HK-2 (cell line): ENCODE measurements around the gene SMYD3.
"Not testable (repeated sequence)": the region's sequence is repeated elsewhere in the genome, so short reads cannot be mapped to it uniquely, and the experiment has no call there.

Source experiments
- DNase-seq: peaks from one replicate; pipeline ENCODE4 v3.0.0-alpha.2; 2018; ENCODE audit not compliant: unreplicated experiment

Gene SMYD3

DNA sequence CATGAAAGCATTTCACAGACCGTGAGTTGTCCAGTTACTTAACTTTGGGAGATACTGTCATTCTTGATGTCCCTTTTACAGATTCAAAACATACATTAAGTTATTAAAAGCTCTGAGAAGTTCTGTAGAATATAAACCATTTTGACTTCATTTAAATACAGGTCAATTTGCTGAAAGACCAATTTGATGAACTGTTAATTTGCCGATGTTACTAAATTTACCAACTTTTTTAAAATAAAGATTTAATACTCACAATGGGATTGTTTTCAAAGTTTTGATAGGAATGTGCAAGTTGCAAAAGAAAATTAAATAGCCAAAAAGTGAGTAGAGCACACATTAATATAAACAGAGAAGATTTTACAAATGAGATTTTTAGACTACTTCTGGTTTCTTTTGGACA, 666.1 kb downstream of the SMYD3 start:
- DNase-seq: no peak

DNA sequence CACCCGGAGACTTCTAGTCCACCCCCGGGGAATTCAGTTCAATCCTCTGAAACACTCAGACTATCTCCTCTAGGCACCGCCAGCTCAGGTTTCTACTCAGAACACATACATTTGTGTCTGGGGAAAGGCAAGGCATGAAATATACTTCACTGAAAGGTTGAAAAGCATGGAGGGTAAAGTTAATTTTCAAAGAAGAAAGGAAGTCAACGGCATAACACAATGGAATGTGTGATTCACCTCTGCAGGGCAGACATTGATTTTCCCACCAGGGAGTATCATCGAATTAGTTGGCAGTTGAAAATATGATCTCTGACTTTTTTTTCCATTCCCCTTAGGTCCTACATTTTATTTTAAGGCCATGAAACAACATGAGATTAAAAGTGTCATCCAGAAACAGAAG, 669.4 kb downstream of the SMYD3 start:
- DNase-seq: no peak

DNA sequence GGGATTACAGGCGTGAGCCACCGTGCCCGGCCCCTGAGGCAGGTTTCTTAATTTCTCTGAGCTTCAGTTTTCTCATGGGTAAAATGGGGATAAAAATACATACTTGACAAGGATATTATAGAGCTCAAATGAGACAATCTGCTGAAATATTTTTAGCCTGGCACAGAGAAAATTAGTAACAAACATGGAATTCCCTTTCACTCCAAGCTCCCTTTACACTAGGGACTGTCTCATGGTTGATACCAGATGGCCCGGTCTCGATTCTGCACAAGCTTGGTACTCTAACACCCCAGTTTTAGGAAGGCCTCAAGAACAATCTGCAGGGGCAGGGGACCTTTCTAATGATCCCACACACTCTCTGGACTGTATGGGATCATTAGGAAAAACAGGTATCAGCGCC, 671.7 kb downstream of the SMYD3 start:
- DNase-seq: no peak

DNA sequence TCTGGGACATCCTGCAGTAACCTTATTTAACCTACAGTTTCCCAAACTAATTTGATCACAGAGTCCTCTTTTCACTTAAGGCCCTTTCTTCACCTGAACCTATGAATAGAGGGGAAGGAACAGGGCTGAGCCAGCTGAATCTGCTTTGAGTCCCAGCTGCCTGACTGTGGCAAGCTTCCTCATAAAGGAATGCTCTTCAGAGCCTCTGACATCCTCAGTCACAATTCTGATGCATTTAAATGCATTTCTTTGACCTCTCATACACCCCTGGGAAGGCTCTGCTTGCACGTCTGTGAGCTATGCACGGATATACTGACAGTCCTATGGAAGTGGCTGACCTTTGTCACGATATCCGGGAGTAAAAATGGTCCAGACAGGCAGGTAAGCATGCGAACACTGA, 673.1 kb downstream of the SMYD3 start:
- DNase-seq: no peak

DNA sequence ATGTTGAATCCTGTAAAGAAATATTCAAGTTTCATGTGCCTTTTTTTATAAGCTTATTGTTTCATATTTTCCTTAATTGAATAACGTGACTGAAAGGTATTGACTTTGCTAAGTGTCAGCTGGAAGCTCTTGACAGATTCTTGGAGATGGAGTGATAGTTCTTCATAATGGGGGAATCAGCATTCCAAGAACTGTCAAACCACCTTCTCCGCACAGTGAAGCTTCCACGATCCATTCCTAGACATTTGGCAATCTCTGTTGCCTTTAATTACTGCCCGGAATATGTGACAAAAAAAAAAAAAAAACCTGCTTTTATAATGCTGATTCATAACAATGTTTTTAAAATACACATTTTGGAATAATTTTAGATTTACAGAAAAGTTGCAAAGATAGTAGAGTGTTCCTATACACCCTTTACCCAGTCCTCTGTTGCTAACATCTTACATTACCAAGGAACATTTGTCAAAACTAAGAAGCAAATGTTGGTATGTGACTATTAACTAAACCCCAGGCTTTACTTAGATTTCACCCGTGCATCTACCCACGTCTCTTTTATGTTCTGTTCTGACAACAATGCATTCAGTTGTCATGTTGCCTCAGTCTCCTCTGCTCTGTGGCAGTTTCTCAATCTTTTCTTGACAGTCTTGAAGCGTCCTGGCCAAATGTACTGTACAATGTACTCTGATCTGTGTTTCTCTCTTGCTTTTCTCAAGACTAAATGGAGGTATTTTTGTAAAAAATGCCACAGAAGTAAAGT, 674.1 kb downstream of the SMYD3 start:
- no peak for DNase-seq

DNA sequence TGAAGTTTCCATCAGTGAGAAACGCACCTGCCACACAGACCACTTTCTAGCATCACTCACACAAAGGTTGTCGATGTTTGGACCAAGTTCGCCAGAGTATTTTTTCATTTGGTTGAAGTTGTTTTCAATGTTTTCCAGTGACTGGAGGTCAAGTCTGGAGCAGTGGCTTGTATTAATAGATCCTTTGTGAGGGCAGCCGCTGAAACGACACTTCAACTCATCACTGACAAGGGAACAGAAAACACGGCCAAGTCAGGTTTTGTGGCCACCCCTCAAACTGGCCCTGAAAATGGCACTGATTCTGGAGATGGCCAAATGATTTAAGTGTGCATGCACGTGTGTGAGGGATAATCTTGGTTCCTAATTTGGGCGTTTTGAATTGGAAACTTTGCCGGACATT, 675.6 kb downstream of the SMYD3 start:
- DNase-seq: no peak

DNA sequence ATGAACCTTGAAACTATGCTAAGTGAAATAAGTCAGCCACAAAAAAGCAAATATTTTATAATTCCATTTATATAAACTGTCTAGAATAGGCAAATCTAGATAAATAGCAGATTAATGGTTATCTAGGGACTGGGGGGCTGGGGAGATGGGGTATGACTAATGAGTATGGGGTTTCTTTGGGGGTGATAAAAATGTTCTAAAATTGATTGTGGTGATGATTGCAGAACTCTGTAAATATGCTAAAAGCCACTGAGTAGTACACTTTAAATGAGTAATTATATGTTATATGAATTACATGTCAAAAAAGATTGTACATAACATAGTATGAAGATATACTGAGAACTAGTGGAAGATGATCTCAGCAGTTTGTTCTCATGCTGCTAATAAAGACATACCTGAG, 677.3 kb downstream of the SMYD3 start:
- no peak for DNase-seq

DNA sequence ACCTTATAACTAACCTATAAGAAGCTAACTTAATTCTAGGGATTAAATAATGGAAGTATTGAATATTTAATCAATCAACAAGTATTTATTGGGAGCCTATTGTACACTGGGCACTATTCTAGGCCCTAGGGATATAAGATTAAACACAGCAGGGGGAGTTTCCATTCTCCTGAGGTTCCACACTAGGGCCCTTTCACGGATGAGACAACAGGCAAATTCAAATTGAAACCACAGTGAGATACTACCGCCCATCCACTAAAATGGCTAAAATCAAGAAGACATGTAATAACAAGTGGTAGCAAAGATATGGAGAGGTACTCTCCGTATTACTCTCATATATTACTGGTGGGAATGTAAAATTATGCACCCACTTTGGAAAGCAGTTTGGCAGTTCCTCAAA, 677.9 kb downstream of the SMYD3 start:
- no peak for DNase-seq

DNA sequence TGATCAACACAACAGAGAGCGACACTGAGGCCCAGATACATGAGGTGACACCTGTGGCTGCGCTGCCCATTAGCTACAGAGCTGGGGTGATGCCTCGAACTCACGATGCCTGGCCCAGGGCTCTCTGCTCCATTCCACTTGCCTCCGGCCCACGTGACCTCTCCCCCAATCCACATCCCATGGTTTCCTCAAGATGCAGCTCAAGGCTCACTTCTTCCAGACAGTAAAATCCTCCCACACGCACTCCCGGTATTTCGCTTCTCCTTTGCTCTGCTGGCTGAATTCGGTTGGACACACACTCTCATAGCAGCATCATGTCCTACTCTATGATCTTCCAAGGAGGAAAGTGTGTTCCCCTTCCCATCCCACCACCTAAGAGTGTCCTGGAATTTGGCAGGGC, 679.8 kb downstream of the SMYD3 start:
- no peak for DNase-seq

DNA sequence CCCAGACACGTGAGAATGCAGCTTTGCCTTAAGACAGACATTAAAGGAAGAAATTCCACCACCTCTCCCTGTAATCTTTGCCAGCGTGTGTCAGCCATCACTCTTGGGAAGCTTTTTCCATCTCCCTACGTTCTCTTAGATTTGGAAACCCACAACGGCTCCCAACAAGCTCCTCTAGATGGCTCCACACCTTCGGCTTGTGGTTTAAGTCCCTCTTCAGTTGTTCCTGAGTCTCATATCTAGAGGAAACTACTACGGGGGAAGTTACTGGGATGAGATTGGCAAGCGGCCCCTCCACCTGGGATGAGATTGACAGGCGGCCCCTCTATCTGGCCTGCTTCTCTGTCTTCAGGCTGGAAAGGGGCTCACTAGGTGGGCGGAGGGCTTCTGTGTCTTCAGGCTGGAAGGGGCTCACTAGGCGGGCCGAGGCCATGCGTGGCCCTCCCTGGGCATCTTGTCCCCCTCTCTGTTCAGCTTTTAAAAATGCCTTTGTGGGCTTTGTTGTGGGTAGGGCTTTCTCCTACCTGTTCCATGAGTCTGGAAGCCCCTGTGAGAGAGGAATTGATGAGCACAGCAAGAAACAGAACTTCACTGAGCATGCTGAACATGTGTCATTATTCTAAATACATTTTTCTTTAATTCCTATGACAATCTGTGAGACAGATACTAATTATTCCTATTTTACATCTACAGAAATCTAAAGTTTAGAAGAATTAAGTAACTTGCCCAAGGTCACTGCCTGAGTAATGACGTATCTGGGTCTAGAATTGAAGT, 681.8 kb downstream of the SMYD3 start:
- no peak for DNase-seq

DNA sequence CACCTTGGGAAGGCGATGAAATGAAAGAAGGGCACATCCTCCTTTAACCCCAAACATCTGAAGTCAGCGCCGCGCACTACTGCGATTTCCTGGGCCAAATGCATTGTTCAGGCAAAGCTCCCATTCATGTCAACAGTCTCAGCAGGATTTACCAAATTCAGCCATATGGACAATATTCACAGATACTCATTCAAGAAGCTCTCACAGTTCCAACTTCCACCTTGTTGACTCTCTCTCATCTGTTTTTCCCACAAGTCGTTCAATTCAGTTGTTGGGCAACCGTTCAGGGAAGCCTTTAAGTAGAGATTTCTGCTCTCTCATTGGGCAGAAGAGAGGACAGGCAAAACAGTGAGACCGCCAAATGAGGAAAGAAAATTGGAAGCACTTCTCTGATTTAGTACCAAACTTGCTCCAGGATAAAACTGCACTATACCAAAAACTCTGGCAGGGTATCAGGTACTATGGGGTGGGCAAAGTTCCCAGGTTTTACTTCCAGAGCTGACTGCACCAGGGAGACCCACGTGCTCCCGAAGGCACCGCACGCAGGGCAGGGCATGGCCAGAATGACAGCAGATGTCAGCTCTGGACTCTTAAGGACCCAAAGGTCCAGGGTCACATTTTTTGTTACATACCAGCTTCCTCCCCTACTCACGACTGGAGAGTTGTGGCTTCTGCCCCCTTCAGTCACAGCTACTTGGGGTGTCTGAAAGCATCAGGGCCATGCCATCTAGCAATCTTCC, 683.5 kb downstream of the SMYD3 start:
- no peak for DNase-seq

DNA sequence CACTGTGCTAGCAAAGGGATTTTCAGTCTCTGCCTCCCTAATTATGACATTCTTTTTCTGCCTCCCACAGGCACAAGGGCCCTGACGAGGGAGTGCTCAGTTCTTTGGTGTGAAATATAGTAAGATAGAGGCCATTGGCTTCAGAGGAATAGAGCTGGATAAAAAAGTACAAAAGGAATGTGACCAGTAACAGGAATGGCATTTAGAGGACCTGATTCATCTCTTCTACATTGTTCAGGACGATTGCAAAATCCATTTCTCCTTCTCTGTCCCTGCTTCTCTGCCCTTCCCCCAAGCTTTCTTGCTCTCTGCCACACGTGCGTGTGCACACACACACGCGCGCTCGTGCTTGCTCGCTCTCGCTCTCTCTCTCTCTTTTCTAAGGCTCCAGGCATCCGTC, 684.1 kb downstream of the SMYD3 start:
- peak; percentile 69 for DNase-seq

DNA sequence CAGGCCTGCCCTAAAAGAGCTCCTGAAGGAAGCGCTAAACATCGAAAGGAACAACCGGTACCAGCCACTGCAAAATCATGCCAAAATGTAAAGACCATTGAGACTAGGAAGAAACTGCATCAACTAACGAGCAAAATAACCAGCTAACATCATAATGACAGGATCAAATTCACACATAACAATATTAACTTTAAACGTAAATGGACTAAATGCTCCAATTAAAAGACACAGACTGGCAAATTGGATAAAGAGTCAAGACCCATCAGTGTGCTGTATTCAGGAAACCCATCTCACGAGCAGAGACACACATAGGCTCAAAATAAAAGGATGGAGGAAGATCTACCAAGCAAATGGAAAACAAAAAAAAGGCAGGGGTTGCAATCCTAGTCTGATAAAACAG, 688.7 kb downstream of the SMYD3 start:
- DNase-seq: not testable (repeated sequence)

DNA sequence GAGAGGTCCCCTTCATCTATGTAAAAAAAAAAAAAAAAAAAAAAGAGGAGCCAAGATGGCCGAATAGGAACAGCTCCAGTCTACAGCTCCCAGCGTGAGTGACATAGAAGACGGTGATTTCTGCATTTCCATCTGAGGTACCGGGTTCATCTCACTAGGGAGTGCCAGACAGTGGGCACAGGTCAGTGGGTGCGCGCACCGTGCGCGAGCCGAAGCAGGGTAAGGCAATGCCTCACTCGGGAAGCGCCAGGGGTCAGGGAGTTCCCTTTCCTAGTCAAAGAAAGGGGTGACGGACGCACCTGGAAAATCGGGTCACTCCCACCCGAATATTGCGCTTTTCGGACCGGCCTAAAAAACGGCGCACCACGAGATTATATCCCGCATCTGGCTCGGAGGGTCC, 690.6 kb downstream of the SMYD3 start:
- not testable (repeated sequence) for DNase-seq

DNA sequence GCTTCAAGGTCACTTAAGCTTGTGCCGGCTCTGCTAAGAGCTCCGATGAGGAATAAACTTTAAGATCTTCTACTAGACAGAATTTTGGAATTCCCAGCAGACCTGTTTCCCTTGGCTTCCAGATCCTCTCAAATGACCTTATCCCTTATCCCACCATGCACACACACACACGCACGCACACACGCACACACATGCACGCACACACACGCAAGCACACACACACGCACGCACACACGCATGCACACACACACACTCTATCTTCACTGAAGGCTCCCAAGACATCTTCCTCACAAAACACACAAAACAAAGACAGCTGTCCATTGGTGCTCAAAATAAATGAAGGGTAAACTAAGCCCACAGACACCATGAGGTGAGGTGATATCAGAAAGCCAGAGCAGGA, 692.4 kb downstream of the SMYD3 start:
- no peak for DNase-seq

DNA sequence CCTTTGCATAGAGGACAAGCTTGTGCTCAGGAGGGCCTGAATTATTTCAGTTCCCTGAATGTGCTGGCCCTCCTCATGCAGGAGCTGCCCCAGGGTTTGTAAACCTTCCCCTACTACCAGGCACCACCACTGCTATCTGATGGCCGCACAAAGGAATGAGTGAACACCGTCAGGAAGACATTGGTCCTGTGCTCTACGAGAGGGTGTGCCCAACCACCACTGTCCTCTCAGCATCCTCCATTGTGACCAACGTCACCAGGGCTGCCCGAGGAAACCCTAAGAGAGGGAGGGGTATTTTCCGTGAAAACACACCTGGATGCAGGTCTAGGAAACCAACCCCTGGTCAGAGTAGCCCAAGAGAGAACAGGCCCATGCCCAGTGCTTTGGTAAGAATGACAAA, 694.8 kb downstream of the SMYD3 start:
- no peak for DNase-seq

DNA sequence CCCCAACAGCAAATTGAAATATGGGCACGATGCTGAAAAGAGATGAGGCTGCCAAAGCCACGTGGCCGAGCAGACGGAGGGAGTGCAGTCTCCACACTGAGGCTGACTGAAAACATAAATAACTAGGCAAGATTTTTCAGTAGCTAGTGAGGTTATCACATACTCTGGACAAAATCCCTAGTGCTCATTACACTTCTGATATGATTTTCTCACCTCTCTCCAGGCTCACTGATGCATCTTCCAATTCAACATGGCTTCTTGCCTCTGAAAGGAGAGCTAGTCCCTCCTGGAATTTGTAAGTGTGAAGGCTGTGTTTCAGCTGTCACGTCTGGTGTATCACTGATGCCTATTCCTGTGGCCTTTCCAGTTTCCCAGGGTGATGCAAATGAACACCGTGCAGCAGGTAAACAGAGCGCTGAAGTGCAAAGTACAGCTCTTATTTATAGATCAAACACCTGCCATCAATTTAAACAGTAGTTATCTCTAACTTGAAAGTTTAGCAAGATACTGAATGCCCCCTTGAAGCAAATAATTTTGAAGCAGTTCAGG, 696.2 kb downstream of the SMYD3 start:
- DNase-seq: no peak

DNA sequence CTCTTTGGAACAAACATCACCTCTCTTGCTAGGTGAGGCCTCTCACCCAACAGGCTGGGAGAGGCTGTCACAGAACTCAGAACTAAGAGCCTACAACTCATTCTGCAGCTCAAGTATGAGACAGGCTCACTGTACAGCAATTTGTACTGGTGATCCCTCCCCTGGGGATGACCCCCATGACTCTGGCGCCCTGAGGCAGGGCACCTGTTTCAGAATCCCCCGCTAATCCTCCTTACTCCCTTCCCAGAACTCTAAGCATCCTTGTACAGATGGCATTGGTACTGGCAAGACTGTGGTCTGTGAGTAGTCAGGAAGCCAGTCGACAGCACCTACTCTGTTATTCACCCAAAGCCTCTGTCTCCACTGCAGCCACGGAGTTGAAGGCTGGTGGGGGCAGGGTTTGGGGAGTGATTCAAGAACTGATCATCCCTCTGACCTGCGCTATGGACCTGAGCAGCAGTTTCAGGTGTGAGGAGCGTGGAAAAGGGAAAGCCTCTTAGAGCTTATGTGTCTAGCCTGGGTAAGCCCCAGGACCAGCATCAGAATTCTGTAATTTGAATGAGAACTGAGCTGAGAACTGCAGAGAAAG, 696.8 kb downstream of the SMYD3 start:
- DNase-seq: no peak

DNA sequence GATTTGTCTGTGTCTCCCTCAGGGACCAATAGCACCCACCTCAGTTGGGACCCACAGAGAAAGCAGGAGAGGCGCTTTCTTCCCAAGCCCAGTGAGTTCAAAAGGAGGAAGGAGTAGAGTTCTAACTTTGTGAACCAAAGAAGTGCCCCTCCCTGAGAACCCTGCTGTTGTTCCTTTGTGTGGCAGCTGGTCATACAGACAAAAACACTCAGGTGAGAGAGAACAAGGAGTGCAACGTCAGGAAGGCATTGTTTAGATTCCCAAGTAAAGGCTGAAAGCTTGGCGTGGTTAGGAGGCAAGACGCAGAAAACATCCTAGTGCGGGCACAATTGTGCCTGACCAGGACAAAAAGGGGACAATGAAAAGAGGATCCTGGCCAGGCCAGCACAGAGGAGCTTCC, 697.7 kb downstream of the SMYD3 start:
- DNase-seq: no peak

DNA sequence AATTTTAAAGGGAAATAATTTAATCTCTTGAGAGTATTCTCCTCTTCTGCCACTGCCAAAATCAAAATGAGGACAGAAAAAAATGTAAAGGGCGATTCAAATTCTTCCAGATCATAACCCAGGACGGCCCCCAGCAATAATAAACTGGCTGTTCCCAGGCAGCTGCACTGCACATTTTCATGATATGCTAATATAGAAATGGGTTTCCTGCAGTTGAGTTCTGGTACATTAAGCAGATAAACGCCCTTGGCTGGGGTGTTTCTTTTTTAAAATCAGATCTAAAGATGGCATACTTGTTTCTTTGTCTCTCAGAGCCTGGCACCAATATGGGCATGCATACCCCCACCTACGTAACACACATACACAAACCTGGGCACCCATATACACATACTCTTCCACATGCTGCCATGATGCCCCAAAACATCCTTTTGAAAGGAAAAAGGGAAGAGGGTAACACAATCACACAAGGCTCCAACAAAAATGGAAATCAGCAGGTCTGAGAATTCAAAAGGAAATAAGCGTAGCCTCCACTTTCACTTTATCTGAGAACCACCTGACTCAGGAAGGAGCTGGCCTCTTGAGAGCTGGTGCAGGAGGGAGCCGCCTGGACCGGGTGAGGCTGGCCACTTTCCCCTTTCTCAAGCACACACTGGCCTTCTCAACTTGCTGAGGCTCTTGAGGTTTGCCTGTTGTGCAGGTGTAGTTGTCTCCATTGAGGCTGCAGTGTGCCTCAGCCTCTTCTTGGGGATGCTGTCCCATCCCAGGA, 698.9 kb downstream of the SMYD3 start:
- no peak for DNase-seq

DNA sequence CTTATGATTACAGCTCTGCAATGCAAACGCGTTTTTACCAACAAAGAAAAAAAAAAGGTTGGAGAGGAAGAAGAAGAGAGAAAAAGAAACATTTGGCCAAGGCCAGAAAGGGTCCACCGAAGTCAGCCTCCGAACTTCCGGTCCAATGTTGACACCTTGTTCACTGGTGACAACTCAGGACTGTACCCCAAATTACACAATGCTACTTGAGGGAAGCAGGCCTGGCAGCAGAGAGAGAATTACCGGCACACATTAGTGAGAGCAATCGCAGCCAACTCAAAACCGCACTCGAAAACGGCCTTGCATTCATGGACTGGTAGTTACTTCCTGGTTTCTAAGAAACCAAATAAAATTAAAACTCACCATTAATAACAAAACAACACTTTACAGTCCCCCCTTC, 699.8 kb downstream of the SMYD3 start:
- DNase-seq: no peak
